Mammary epithelial cell (primary cell): ENCODE results near the gene TNS4.

Source experiments
- EZH2 ChIP-seq: IDR thresholded peaks from 2 replicates; pipeline ENCODE4 v1.6.1; 2012; ENCODE audit warnings: low read length, inconsistent platforms, borderline replicate concordance
- TF ChIP-seq, protein P1 (sequence below), 2 donors: IDR thresholded peaks in 1 of 2; conservative IDR thresholded peaks in 1 of 2; 2 replicates each; pipeline ENCODE4 v1.5.1; 2011 to 2012; ENCODE audit warnings: inconsistent platforms in 2 of 2, low read length in 2 of 2, mild to moderate bottlenecking in 2 of 2, control low read depth in 1 of 2, low read depth in 1 of 2; ENCODE audit not compliant: insufficient read depth in 1 of 2; ENCODE audit errors: extremely low read depth in 1 of 2

DNA sequence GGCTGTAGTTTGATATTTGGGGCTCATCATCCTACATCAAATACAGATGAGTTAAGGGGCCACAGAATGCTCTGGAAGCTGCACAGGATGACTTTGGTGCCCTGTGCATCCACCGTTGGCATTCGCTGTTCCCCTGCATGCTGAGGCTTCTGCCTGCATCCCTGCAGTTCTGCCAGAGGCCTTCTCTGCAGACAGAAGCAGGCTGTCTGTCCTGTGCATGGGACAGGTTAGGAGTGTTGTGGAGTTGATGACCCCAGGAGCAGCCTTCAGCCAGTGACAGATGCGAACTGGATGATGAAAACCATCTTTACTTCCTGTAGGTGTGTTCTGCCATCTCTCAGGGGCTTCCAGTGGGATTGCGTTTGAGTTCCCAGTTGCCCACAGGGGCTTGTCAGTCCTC lies 13.6 kb upstream of the TNS4 start:
- TF ChIP-seq, protein P1, sequence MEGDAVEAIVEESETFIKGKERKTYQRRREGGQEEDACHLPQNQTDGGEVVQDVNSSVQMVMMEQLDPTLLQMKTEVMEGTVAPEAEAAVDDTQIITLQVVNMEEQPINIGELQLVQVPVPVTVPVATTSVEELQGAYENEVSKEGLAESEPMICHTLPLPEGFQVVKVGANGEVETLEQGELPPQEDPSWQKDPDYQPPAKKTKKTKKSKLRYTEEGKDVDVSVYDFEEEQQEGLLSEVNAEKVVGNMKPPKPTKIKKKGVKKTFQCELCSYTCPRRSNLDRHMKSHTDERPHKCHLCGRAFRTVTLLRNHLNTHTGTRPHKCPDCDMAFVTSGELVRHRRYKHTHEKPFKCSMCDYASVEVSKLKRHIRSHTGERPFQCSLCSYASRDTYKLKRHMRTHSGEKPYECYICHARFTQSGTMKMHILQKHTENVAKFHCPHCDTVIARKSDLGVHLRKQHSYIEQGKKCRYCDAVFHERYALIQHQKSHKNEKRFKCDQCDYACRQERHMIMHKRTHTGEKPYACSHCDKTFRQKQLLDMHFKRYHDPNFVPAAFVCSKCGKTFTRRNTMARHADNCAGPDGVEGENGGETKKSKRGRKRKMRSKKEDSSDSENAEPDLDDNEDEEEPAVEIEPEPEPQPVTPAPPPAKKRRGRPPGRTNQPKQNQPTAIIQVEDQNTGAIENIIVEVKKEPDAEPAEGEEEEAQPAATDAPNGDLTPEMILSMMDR (conservative IDR thresholded peaks at IDR 0.05 in 1 of 2, IDR thresholded peaks at IDR 0.05 in 1 of 2; ENCODE audit: extremely low read depth in 1 of 2, insufficient read depth in 1 of 2, low read depth in 1 of 2, low read length in 2 of 2) = no peak
- TF ChIP-seq EZH2 = no peak
